Activated T-cell treated with anti-CD3 and anti-CD28 coated beads, Interleukin-2, amount 50 U/mL, for 72 hours (primary cell): ENCODE results near the gene TNFSF8. TPM values are rescaled to one million over a fixed set of nuclear protein-coding genes. Genes with fewer than 3 reads are reported as not detected.
A peak's percentile ranks its signal among the peaks of the same experiment; 100 is the strongest.

ENCODE experiments used
- ATAC-seq, 2 donors: fragments of 150-1000 bp; cut with Tn5 transposase; replicated peaks in 1 of 2; 2 replicates each; pipeline ENCODE4 v1.10.0; 2021; ENCODE audit warnings: moderate library complexity in 2 of 2, mild to moderate bottlenecking in 1 of 2
- DNase-seq, 2 donors: peaks; one replicate each; pipeline ENCODE4 v3.0.0; 2021 to 2022; ENCODE audit warnings: mixed read lengths in 1 of 2
- H3K27ac Mint-ChIP-seq: one replicate; pipeline ENCODE4 v1.8.0; 2022; ENCODE audit warnings: mild to moderate bottlenecking, moderate library complexity, mixed read lengths
- H3K27me3 Mint-ChIP-seq: one replicate; pipeline ENCODE4 v1.8.0; 2022; ENCODE audit warnings: low read depth, mixed read lengths
- H3K36me3 Mint-ChIP-seq, 2 donors: one replicate each; pipeline ENCODE4 v1.8.0; 2022; ENCODE audit warnings: mixed read lengths in 2 of 2, mild to moderate bottlenecking in 1 of 2; ENCODE audit not compliant: insufficient read depth in 2 of 2
- H3K4me1 Mint-ChIP-seq: one replicate; pipeline ENCODE4 v1.8.0; 2022; ENCODE audit warnings: low read depth, mixed read lengths
- H3K4me3 Mint-ChIP-seq, 2 donors: one replicate each; pipeline ENCODE4 v1.8.0; 2022; ENCODE audit warnings: mild to moderate bottlenecking in 2 of 2, mixed read lengths in 2 of 2, moderate library complexity in 2 of 2
- H3K9me3 Mint-ChIP-seq, 2 donors: one replicate each; pipeline ENCODE4 v1.8.0; 2022; ENCODE audit warnings: mixed read lengths in 2 of 2
- total RNA-seq, 2 donors: library from RNA; stranded (reverse); gene quantifications; one replicate each; pipeline ENCODE4 v1.2.3, GENCODE V29; 2022

The TNFSF8 gene
- total RNA-seq, 2 donors from 2014 or later: 84.2 to 99.5 TPM

DNA sequence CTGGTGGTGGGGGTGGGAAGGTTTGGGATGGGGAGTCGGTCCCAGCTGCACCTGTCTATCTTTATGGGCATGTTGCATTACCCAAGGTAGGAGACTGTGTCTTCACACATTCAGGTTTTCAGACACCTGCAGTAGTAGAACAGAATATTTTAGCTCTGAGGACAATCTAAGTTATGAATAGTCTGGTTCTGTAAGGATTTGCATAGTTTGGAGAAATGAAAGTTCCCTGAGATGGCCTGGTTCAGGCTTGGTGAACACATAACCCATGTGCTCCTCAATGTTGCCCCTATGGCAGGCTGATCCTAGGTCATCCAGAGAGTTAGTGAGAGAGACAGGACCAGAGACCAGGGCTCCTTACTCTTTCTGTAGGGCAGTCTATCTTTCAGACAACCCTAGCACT lies 20.7 kb downstream of the TNFSF8 start:
- H3K36me3 Mint-ChIP-seq: peaks cover 14 to 42% of the 10 kb centered on the region in 2 donors
- peak overlapping the region; percentile 58 for H3K27ac Mint-ChIP-seq
- H3K4me3 Mint-ChIP-seq: peak overlapping the region; percentile 71 to 77
- H3K4me1 Mint-ChIP-seq: peaks cover 75% of the 10 kb centered on the region
- ATAC-seq: no peak
- H3K9me3 Mint-ChIP-seq: peaks cover 0 to 1% of the 10 kb centered on the region in 2 donors
- DNase-seq: no peak
- no peaks in the 10 kb centered on the region for H3K27me3 Mint-ChIP-seq

DNA sequence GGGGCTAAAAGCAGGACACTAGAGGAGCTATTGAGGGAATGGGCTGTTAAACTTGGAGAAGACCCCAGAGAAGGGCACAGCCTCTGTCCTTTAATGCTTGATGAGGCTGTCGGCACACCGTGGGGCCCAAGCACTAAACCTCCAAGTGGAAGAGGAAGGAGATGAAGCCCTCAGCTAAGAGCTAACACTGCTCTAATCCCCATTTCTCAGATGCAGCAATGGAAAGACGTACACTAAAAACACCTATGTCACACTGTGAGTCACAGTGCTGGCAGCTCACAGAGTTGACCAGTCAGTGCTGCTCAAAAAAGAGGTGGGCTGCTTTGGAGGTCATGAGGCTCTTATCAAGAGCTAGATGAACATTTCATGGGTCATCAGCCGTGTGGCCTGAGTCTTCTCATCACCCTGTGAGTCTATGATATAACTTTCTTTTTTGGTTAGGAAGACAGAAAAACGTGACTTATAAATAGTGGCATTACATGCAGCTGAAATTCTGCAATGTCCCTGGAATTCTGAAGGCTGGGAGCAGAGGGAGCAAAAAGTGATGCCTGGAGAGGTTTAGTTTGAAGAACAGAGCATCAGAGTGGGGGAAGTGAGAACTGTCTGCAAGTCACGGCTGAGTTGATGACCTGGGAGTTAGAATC lies 21.5 kb downstream of the TNFSF8 start:
- DNase-seq (peak; percentile 51 to 67), ATAC-seq (peak; percentile 84 to 90)
- H3K4me3 Mint-ChIP-seq: peak overlapping the region; percentile 71 to 77

DNA sequence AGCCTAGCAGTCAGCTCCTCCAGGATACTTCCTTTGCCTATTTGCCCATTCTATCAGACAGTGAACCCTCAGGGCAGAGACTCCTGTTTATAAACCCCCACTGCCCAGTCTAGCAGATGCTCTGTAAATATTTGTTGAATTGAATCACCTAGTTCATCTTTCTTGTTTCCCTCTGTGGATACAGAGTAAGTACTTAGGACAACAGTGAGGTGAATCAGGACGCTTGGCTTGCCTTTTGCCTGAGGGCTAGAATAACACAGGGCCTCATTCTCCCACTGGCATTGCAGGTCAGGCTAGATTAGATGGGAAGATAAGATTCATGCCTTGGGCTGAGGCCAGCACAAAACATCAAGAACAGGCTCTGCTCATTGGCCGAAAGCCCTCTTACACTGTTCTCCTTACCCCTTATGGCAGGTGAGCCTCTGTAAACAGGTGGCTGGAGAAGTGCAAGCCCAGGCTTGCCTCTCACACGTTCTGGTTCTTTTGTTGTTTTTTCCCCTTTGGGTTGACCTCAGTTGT lies 22.2 kb downstream of the TNFSF8 start:
- peaks cover 0 to 1% of the 10 kb centered on the region in 2 donors for H3K9me3 Mint-ChIP-seq
- H3K36me3 Mint-ChIP-seq: peaks cover 20 to 50% of the 10 kb centered on the region in 2 donors
- peak overlapping the region; percentile 99 for H3K27ac Mint-ChIP-seq
- peak overlapping the region; percentile 71 to 77 for H3K4me3 Mint-ChIP-seq
- ATAC-seq (peak; percentile 62 to 83), DNase-seq (peak; percentile 42 to 64)
- no peaks in the 10 kb centered on the region for H3K27me3 Mint-ChIP-seq
- peaks cover 63% of the 10 kb centered on the region for H3K4me1 Mint-ChIP-seq

More for the DNA sequence above, 21.5 kb downstream of the TNFSF8 start:
- Mint-ChIP-seq H3K9me3 (peaks cover 0 to 1% of the 10 kb centered on the region in 2 donors), H3K27me3 (no peaks in the 10 kb centered on the region), H3K27ac (peak overlapping the region; percentile 99), H3K4me1 (peaks cover 68% of the 10 kb centered on the region), H3K36me3 (peaks cover 16 to 46% of the 10 kb centered on the region in 2 donors)

DNA sequence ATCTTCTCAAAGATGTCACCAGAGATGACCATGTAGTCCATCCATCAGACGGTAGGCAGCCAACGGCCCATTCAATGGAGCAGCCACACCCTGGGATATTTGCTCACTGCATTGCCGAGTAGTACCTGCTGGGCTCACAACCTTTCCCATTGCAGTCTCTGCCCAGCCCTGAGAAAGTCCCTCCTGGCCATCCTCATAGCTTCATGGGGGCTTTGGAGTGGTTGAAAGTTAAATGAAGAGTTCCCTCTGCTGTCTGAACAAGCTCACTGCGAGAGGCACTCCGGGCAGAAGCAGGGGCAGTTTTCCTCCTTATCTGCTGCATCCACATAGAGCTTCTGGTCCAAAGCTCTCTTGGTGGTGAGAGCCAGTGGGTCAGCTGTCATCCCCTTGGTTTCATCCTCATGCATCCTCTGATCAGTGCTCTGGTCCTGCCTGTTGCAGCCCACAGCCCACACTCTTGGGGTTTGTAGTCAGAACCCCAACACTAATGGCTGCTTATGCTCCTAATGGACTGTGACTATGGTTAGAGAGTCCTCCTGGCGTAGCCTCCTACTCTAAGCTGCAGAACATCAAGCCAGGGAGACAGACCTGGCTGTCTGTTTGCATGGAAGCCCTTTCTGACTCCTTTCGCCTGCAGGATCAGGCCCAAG lies 23.3 kb downstream of the TNFSF8 start:
- peak overlapping the region; percentile 44 to 77 for H3K4me3 Mint-ChIP-seq
- peak in 1 of 2 donors; percentile 40 for DNase-seq
- ATAC-seq: no peak

DNA sequence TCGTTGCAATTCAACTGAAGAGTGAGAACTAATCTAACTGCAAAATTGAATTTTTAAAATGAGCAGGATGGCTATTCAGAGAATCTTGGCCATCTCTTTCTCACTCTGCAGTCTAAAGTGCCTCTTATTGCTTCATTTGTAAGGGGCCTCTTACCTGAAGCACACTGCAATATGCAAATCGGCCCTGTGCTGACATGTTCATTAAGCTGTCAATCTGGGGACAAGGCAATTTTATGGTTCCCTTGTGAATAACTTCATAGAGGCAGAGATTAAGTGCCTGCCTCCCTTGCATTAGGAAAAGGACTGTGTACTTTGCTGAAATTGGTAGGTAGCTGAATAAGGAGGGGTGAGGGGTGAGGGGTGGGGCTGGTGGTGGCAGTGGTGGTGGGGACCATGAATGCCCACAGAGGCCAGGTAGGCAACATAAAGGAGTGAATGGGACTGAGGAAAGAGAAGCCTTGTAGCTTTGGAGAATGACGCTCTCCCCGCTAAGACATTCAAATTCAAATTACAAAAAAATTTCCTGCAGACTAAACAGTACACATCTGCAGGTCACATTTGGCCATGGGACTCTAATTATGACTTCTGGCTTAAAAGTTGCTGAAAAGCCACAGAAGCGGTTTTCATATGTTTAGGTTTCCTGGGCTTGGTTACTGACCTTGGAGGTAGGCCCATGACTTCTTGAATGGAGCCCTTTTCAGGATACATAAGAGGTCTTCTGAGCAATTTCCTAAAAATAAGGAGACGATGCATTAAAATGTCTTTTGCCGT lies 25.0 kb downstream of the TNFSF8 start:
- Mint-ChIP-seq H3K27ac (peak overlapping the region; percentile 14), H3K4me3 (no peak overlapping the region), H3K4me1 (peaks cover 42% of the 10 kb centered on the region), H3K27me3 (no peaks in the 10 kb centered on the region), H3K9me3 (peaks cover 0 to 1% of the 10 kb centered on the region in 2 donors), H3K36me3 (peaks cover 36 to 71% of the 10 kb centered on the region in 2 donors)
- DNase-seq (no peak), ATAC-seq (no peak)

More for the DNA sequence above, 23.3 kb downstream of the TNFSF8 start:
- peak overlapping the region; percentile 27 for H3K27ac Mint-ChIP-seq
- H3K4me1 Mint-ChIP-seq: peaks cover 57% of the 10 kb centered on the region
- H3K27me3 Mint-ChIP-seq: no peaks in the 10 kb centered on the region
- peaks cover 0 to 1% of the 10 kb centered on the region in 2 donors for H3K9me3 Mint-ChIP-seq
- H3K36me3 Mint-ChIP-seq: peaks cover 27 to 56% of the 10 kb centered on the region in 2 donors

DNA sequence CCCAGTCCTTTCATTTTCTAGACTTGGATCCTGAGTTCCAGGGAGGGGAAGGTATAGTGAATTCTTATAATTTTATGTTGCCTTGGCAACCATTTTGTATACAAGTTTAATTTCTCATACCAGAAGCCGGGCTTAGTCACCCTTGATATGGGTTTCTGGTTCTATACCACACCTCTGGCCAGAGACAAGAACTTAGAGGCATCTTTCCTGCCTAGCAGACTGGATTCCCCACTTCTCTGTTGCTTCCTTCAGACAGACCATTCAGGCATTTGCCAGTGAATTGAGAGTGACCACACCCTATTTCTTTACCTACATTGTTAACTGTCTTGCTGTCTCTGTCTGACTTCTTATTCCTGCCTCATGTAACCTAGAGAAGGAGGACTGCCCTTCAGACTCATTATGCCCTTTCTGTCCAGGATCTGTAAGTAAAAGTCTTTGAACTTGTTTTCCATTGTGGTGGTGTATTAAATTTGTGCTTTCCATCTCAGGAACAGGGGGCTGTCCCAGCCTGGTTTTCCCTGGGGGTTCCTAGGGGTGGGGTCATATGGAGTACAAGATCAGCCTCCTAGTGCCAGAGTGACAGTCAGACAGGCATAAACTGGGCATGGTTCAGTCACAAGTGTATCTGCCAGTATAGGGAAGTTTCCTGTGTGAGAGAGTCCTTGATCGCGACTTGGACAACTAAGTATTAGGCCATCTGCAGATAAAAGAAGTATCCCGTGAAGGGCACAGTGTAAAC lies 27.4 kb downstream of the TNFSF8 start:
- DNase-seq (peak; percentile 40 to 61), ATAC-seq (peak; percentile 71 to 76)
- no peaks in the 10 kb centered on the region for H3K9me3 Mint-ChIP-seq
- H3K27me3 Mint-ChIP-seq: no peaks in the 10 kb centered on the region
- H3K27ac Mint-ChIP-seq: peak overlapping the region; percentile 61
- H3K36me3 Mint-ChIP-seq: peaks cover 31 to 55% of the 10 kb centered on the region in 2 donors
- H3K4me3 Mint-ChIP-seq: peak overlapping the region; percentile 50 to 54
- H3K4me1 Mint-ChIP-seq: peaks cover 18% of the 10 kb centered on the region

DNA sequence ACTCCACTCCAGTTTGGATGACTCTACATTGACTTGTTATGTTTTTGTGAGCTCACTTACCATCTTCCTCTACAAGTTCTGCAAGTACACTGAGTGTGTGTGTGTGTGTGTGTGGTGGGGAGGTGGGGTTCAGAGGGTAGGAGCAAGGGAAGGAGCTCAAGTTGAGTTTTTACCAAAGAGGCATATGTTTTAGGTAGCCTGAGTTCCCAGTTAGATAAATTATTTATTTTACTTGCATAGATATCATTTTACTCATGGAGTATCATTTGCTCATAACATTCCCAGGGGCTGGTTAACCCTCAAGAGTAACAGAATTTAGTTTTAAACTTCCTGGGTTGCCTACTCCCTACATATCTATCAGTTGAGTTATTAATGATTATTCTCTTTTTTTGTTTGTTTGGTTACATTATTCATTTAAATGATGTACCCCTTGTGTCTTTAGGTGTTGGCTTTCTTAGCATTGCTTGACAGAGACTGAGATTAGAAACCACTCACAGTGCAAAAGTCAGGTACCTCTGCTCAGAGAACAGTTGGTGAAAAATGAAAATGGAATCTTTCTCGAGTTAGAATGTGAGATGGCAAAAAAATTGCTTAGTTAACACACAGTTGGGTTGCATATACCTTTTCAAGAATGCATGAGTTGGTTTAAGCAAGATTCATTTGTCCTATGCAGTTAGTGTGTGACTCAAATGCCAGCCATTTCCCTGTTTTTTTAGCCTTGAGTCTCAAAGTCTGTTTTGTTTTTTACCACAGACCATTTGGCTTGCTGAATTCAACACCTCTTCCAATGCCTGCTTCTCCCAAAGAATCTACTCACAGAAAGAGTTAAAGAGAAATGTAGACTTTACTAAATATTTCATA lies 29.2 kb downstream of the TNFSF8 start:
- ATAC-seq: peak in 1 of 2 donors; percentile 7
- Mint-ChIP-seq H3K27ac (peak overlapping the region; percentile 86), H3K9me3 (no peaks in the 10 kb centered on the region), H3K4me3 (peak overlapping the region; percentile 3 to 51), H3K27me3 (no peaks in the 10 kb centered on the region), H3K36me3 (peaks cover 28 to 51% of the 10 kb centered on the region in 2 donors), H3K4me1 (peaks cover 5% of the 10 kb centered on the region)
- no peak for DNase-seq

DNA sequence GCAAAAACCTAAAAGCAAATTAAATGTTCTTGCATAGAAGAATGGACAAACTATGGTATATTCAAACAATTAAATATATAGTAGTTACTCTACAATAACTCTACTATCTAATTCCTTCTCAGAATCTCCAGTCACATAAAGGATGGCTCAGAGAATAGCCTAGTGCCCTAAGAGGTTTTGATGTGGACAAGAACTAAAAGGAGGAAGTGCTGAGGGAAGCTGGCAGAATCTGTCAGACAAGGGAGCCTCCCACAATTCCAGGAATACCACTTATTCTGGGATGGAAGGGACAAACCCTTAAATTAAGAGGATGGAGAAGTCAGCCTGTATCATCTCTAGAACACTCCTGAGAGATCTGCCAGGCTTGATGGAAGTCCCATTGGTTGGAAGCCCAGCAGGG lies 30.4 kb downstream of the TNFSF8 start:
- Mint-ChIP-seq H3K4me1 (peaks cover 15% of the 10 kb centered on the region), H3K27me3 (no peaks in the 10 kb centered on the region), H3K9me3 (no peaks in the 10 kb centered on the region)

DNA sequence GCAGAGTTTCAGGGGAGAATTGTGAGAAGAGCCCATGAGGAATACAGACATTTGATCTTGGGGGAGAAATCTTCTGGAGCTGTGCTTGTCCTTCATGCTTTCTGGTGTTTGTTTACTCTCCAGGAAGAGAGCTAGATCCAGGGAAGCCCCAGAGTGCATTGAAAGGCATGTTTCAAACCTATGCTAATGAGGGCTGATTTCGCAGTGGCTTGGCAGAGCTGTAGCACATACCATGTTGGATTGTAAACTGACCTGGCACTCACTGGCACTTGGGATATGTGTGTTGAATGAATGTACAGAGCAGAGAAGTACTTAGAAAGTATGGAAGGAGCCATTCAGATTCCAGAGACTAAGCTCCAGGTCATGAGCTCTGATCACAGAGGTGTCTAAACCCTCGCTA lies 30.9 kb downstream of the TNFSF8 start:
- Mint-ChIP-seq H3K36me3 (peaks cover 28 to 39% of the 10 kb centered on the region in 2 donors), H3K4me1 (peaks cover 21% of the 10 kb centered on the region)
- DNase-seq: no peak

More for the DNA sequence above, 30.4 kb downstream of the TNFSF8 start:
- DNase-seq (no peak), ATAC-seq (no peak)
- Mint-ChIP-seq H3K4me3 (no peak overlapping the region), H3K36me3 (peaks cover 26 to 43% of the 10 kb centered on the region in 2 donors), H3K27ac (no peak overlapping the region)

DNA sequence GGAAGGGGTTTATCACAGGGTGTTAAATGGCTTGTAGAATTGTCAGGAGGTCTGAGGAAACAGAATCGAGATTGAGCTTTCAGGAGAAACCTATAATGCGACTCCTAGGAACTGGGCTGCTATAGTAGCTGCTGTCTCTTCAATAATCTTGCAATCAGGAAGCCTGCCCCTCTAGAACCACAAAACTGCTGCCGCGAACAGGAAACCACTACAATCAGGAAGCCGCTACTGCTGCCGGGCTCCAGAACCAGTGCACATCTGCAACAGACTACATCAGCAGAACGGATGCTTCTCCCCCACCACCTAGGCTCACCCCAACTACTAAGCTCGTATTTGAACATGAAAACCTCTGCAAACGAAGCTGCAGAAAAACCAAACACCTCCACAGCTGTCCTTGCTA lies 31.6 kb downstream of the TNFSF8 start:
- Mint-ChIP-seq H3K9me3 (peaks cover 0 to 2% of the 10 kb centered on the region in 2 donors), H3K27me3 (no peaks in the 10 kb centered on the region), H3K36me3 (peaks cover 29 to 33% of the 10 kb centered on the region in 2 donors), H3K27ac (no peak overlapping the region), H3K4me1 (peaks cover 28% of the 10 kb centered on the region), H3K4me3 (no peak overlapping the region)
- DNase-seq: peak; percentile 71 to 74
- ATAC-seq: peak; percentile 42 to 43

More for the DNA sequence above, 30.9 kb downstream of the TNFSF8 start:
- no peak overlapping the region for H3K4me3 Mint-ChIP-seq
- H3K27ac Mint-ChIP-seq: no peak overlapping the region
- ATAC-seq: no peak
- H3K27me3 Mint-ChIP-seq: no peaks in the 10 kb centered on the region
- H3K9me3 Mint-ChIP-seq: no peaks in the 10 kb centered on the region

DNA sequence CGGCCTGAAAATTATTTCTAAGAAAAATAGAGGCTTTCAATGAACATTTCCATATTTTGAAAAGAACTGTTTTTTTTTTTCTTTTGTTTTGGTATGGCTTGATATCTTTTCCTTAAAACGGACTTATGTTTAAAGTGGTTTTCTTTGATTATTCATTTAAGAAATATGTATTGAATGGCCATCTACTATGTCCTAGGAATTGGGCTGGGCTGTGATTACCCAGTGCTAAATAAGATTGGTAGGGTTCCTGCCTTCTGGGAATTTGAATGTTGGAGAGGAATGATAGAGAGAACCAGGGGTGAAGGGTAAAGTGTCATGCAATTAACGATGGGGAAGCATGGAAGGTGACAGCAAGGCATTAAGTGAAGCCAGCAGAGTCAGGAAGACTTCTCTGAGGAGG lies 33.2 kb downstream of the TNFSF8 start:
- Mint-ChIP-seq H3K27me3 (no peaks in the 10 kb centered on the region), H3K9me3 (peaks cover 2% of the 10 kb centered on the region in 2 donors), H3K27ac (no peak overlapping the region), H3K4me3 (no peak overlapping the region), H3K36me3 (peaks cover 18 to 27% of the 10 kb centered on the region in 2 donors), H3K4me1 (peaks cover 43% of the 10 kb centered on the region)
- no peak for ATAC-seq
- no peak for DNase-seq
